ENCODE measurements around the gene CLCA1. TPM values are rescaled to one million over a fixed set of nuclear protein-coding genes. Genes with fewer than 3 reads are reported as not detected.
A peak's percentile ranks its signal among the peaks of the same experiment; 100 is the strongest.

Gene CLCA1
- total RNA-seq, 1 experiment from 2014 or later, result not detected

GRCh38 chr1:86508583-86508969, 39.8 kb downstream of the CLCA1 start:
- POLR2A ChIA-PET (ENCODE audit: low non-redundant PET), result no interaction called here
- BruUV-seq (replicated peaks), result no TSS peak

GRCh38 chr1:86515597-86515996, 46.9 kb downstream of the CLCA1 start:
- intact Hi-C loops (cut with micrococcal nuclease; ENCODE audit: unreplicated experiment), result no loop called here
- CTCF ChIA-PET, result no interaction called here
- DNase-seq (ENCODE audit: low spot score), result peak; percentile 29

More at GRCh38 chr1:86508583-86508969, 39.8 kb downstream of the CLCA1 start:
- Histone ChIP-seq H3K27ac (ENCODE audit: low read depth, low read length, poor library complexity, severe bottlenecking) (no peak overlapping the region), H3K9me3 (ENCODE audit: low read depth, low read length, poor library complexity, severe bottlenecking) (no peaks in the 10 kb centered on the region), H3K27me3 (replicated peaks; ENCODE audit: insufficient read depth, low read depth, low read length, poor library complexity) (no peaks in the 10 kb centered on the region), H3K36me3 (ENCODE audit: insufficient read depth, low read length, poor library complexity, severe bottlenecking) (no peaks in the 10 kb centered on the region), H3K4me3 (ENCODE audit: low read depth, low read length, poor library complexity, severe bottlenecking) (no peak overlapping the region), H3K4me1 (ENCODE audit: insufficient read depth, low read length, poor library complexity, severe bottlenecking) (no peaks in the 10 kb centered on the region)
- DNase-seq (ENCODE audit: low spot score), result no peak
- TF ChIP-seq CTCF (conservative IDR thresholded peaks at IDR 0.05; ENCODE audit: low read depth, low read length) (no peak), EZH2 (IDR thresholded peaks at IDR 0.05; ENCODE audit: borderline replicate concordance, low read depth, low read length, poor library complexity, severe bottlenecking) (no peak)
- intact Hi-C loops (cut with micrococcal nuclease; ENCODE audit: unreplicated experiment), result loop anchor here (2.0 to 10.0 kb wide), 4 partner anchors 36 to 236 kb away; partner anchors contain the start of gene CLCA2
- CTCF ChIA-PET, result interaction anchor here (1.3 kb wide), 1 partner anchor 35 kb away, joined by 6 read pairs; no protein-coding TSS in a partner anchor

GRCh38 chr1:86516335-86516734, 47.6 kb downstream of the CLCA1 start:
- ChIA-PET POLR2A (ENCODE audit: low non-redundant PET) (no interaction called here), CTCF (no interaction called here)
- H3K4me3 ChIP-seq (ENCODE audit: low read depth, low read length, poor library complexity, severe bottlenecking), result no peak overlapping the region
- no peaks in the 10 kb centered on the region for H3K9me3 ChIP-seq (ENCODE audit: low read depth, low read length, poor library complexity, severe bottlenecking)
- DNase-seq (ENCODE audit: low spot score), result no peak
- H3K27ac ChIP-seq (ENCODE audit: low read depth, low read length, poor library complexity, severe bottlenecking), result no peak overlapping the region
- H3K27me3 ChIP-seq (replicated peaks; ENCODE audit: insufficient read depth, low read depth, low read length, poor library complexity), result no peaks in the 10 kb centered on the region
- no peaks in the 10 kb centered on the region for H3K4me1 ChIP-seq (ENCODE audit: insufficient read depth, low read length, poor library complexity, severe bottlenecking)
- intact Hi-C loops (cut with micrococcal nuclease; ENCODE audit: unreplicated experiment), result no loop called here
- TF ChIP-seq CTCF (conservative IDR thresholded peaks at IDR 0.05; ENCODE audit: low read depth, low read length), result no peak
- BruUV-seq (replicated peaks), result no TSS peak
- no peaks in the 10 kb centered on the region for H3K36me3 ChIP-seq (ENCODE audit: insufficient read depth, low read length, poor library complexity, severe bottlenecking)

More at GRCh38 chr1:86515597-86515996, 46.9 kb downstream of the CLCA1 start:
- no peaks in the 10 kb centered on the region for H3K27me3 ChIP-seq (replicated peaks; ENCODE audit: insufficient read depth, low read depth, low read length, poor library complexity)
- no peaks in the 10 kb centered on the region for H3K9me3 ChIP-seq (ENCODE audit: low read depth, low read length, poor library complexity, severe bottlenecking)
- POLR2A ChIA-PET (ENCODE audit: low non-redundant PET), result no interaction called here
- peak; percentile 47 for TF ChIP-seq CTCF (conservative IDR thresholded peaks at IDR 0.05; ENCODE audit: low read depth, low read length)
- TF ChIP-seq EZH2 (IDR thresholded peaks at IDR 0.05; ENCODE audit: borderline replicate concordance, low read depth, low read length, poor library complexity, severe bottlenecking), result no peak
- H3K4me1 ChIP-seq (ENCODE audit: insufficient read depth, low read length, poor library complexity, severe bottlenecking), result no peaks in the 10 kb centered on the region
- H3K27ac ChIP-seq (ENCODE audit: low read depth, low read length, poor library complexity, severe bottlenecking), result no peak overlapping the region
- no TSS peak for BruUV-seq (replicated peaks)
- H3K4me3 ChIP-seq (ENCODE audit: low read depth, low read length, poor library complexity, severe bottlenecking), result no peak overlapping the region
- no peaks in the 10 kb centered on the region for H3K36me3 ChIP-seq (ENCODE audit: insufficient read depth, low read length, poor library complexity, severe bottlenecking)
